HG03378 (cell line): Measurements from ENCODE around the gene IRAG1.

Experiments
- ATAC-seq: cut with Tn5 transposase; IDR thresholded peaks from one replicate; pipeline ENCODE4 v1.9.1; 2021; ENCODE audit warnings: mild to moderate bottlenecking, moderate library complexity; ENCODE audit not compliant: unreplicated experiment

Gene IRAG1, protein sequence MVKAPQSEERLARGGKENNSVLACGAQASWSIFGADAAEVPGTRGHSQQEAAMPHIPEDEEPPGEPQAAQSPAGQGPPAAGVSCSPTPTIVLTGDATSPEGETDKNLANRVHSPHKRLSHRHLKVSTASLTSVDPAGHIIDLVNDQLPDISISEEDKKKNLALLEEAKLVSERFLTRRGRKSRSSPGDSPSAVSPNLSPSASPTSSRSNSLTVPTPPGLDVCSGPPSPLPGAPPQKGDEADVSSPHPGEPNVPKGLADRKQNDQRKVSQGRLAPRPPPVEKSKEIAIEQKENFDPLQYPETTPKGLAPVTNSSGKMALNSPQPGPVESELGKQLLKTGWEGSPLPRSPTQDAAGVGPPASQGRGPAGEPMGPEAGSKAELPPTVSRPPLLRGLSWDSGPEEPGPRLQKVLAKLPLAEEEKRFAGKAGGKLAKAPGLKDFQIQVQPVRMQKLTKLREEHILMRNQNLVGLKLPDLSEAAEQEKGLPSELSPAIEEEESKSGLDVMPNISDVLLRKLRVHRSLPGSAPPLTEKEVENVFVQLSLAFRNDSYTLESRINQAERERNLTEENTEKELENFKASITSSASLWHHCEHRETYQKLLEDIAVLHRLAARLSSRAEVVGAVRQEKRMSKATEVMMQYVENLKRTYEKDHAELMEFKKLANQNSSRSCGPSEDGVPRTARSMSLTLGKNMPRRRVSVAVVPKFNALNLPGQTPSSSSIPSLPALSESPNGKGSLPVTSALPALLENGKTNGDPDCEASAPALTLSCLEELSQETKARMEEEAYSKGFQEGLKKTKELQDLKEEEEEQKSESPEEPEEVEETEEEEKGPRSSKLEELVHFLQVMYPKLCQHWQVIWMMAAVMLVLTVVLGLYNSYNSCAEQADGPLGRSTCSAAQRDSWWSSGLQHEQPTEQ

DNA sequence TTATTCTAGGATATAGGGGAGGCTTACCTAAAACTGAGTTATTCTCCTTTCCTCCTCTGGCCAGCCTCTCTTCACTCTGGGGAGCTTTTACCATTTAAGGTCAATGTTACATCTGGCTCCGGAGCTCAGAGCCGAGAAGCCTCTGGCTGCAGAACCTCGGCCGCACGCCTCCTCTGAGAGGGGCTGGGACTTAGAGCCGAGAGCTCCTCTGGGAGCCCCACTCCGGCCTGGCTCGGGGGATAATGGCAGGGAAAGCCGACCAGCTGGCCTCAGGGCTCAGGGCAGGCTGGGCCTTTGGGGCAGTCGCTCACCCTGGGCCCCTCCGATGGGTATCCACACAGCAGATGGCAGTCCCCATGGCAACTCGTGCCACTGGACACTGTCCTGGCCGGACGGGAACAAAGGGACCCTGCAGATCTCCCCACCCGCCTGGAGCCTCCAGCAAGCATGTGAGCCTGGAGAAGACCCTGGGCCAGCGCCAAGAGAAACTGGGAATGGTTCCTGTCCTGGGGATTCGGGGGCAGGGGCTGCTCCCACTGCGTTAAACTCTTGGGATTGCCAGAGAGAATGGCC is at the start of gene IRAG1:
IRAG1 (minus strand) TSS at position 247 of the 573 bp plus-strand sequence; CDS start at position 94, 153 bp downstream.
- ATAC-seq, result no peak

DNA sequence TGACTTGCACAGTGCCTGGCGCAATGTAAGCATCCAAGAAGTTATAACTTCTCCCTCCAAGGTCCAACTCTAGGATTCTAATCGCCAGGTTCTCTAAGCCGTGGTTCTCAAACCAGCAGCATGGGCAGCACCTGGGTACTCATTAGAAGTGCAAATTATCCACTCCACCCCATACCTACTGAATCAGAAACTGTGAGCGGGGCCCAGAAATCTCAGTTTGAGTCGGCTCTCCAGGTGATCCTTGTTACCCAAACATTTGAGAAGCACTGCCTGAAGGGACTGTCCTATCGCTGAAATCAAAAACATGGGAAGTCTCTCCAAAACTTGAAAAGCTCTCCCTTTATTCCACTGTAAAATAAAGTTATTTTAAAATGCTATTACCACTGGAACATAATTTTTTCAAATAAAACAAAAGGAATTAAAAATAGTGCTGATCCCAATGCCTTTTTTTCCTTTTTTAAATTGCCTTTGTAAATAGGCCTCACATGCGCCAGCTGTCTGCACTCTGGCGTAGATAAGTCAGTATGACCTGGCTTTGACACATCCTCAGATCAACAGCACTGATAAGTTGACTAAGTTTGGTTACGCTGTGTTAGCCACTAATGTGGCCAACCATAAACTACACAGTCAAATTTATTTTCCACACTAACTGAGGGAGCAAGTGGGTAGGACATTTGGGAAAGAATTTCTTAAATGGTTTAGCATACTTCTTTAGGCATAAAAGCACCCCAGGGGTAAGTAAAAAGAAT is 49.1 kb upstream of the IRAG1 start:
- ATAC-seq, result no peak

DNA sequence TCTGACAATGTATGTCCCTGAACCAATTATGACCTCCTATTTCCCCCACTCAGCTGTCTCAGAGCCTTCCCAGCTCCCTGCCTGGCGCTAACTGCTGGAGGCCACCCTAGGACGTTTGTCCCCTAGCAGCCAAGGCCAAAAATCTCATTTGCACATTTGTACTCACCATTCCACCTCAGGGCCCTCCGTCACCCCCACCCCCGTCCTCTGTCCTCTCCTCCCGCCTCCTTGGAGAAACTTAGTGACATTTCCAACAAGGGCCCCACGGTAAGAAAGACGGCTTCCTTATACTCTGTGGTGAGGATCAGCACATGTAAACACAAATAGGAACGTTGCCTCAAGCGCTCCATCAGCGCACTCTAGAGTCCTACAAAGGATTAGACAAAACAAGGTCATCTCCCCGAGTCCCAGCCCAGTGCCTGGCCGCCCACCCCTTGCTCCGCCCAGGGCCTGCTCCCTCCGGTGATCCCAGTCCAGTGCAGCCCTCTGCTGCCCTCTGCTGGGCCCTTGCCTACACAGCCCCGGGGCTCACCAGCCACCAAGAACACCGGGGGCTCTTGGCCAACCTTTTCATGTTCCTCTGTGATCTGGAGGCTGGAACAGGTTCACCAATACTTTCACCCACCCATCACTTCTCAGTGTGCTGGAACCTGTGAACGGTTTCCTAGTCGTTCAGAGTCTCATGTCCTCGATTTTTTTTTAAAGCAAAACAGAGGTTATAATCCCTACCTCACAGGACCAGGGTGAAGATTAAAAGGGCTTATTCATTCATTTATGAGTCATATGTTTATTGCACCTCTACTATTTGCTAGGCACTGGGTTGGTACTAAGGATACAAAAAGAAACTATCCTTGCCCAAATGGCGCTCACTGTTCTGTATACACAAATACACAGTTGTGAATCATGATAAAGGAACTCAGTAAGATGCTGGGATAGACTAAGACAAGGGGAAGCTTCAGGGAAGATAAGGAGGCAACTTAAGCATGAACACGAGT is 42.2 kb upstream of the IRAG1 start:
- peak; percentile 85 for ATAC-seq

DNA sequence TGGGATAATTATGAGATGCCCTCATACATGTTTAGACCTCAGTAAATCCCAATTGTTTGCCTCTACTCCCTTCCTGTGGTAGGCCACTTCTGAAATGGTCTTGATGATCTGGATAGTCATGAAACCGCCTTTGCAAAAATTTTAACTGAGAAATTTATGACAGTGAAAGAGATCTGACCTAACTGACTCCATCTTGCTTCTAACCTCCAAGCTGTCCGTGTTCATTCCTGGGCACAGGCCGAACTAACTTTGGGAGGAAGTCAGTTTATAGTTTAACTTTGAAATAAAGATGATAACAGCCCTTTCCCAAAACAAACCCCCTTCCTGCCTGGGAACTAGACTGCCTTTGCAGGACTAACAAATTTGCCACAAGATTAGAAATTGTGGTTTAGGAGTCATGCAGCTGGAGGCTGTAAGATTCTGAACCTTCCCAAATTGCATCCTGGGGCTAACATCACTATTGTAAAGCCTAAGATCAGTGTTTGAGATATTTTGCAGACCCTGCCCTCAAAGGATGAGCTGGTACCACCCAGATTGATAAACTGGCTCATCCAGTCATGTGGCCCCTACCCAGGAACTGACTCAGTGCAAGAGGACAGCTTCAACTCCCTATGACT is 37.6 kb upstream of the IRAG1 start:
- no peak for ATAC-seq

DNA sequence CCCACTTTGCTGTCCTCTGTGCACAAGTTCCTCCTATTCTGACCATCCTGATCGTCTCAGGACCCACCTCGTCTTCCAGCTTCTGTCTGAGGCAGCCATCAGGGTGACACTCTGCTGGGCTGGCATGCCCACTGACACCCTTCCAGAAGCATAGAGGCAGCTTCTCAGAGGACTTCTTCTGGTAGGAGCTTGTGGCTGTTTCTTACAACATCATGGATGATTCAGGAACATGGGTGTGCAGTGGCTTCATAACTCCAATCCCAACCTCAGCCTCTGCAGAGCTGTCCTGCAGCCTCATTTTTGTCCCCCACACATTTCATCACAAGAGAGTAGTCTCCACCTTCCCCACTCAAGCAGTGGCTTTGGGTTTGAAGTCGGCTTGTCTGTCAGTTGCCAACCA is 36.6 kb upstream of the IRAG1 start:
- ATAC-seq, result no peak

DNA sequence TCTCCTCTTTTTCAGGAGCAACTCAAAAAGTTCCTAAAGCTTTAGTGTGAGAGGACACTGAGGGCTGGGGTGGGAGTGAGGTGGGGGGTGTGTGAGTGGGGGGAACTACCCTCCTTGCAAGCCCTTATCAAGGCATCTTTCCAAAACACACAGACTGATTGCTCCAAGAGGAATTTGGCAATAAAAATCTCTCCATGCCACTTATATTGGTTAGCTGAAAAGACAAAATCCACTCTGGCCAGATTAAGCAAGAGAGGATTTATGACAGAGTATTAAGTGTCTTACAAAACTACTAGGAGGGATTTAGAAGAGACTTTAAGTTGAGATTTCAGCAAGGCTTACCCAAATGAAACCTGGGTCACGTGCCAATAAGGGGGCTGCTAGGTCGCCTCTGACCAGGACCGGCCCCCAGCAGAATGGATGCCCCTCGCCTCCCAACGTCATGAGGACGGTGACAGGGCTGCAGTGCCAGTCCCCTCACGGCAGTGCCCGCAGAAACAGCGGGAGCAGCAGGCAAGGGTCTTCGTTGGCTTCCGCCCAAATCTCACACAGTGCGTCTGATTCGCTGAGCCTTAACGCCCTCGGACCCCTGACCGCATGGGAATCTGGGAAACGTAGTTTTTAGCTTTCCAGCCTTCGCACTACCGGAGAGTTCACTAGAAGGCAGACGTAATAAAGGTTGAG is 35.4 kb upstream of the IRAG1 start:
- ATAC-seq, result no peak

DNA sequence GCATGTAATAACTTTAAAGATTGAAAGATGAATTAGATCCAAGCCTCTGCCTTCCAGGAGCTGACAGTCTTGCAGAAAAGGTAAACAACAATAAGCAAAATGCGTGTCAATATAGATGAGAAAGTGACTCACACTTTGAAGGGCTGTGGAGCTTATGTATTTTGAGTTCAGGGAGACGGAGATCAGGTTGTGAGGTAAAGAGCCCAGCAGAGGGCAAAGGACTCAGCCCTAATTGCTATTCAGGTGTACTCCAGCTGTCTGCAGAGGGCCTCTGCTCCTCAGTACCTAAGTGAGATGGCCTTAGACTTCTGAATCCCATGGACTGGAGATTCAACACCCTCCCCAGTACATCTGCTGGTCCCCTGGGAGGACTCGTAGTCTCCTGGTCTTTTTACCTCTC is 34.6 kb upstream of the IRAG1 start:
- no peak for ATAC-seq

DNA sequence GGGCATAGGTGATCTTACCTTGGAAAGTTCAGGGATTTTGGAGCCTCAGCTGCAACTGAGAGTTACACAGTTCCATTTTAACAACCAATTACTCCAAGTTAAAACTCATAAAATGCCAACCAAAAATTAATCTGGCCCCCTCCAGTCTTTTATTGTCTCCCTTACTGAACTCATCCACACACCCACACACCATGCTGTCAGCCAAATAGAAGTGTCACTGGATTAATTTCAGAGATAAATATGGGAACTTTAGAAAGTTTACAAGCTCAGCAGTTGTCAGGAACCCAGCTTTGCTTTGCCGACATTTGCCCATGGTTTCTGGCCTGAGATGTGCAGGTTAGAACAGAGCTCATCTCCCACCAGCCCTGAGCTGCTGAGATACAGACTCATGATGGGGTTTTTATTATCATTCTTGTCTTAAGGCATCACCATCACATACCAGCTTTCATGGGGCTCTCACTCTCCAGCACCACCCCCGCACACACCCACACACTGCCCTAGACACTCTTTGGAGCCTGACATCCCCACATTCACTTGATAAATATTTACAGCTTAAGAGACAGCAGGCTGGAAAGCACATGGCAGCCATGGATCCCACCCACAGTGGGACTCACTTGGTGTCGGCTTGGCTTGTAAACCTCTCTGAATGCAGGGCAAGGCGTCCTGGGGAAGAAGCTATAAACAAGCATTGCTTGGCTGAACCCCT is 33.7 kb upstream of the IRAG1 start:
- no peak for ATAC-seq

DNA sequence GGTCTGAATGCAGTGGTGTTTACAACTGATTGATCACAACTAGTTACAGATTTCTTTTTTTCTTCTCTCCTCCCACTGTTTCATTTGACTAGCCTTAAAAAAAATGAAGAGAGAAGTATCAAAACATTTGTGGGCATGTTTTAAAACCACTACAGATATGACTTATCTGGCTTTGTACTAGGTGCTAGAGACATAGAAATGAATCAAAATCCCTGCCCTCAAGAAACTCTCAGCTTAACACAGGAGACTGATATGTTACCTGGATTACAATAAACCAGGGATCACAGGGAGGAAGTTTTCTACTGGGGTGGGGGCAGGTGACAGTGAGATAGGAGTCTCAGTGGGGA is 32.3 kb upstream of the IRAG1 start:
- no peak for ATAC-seq

DNA sequence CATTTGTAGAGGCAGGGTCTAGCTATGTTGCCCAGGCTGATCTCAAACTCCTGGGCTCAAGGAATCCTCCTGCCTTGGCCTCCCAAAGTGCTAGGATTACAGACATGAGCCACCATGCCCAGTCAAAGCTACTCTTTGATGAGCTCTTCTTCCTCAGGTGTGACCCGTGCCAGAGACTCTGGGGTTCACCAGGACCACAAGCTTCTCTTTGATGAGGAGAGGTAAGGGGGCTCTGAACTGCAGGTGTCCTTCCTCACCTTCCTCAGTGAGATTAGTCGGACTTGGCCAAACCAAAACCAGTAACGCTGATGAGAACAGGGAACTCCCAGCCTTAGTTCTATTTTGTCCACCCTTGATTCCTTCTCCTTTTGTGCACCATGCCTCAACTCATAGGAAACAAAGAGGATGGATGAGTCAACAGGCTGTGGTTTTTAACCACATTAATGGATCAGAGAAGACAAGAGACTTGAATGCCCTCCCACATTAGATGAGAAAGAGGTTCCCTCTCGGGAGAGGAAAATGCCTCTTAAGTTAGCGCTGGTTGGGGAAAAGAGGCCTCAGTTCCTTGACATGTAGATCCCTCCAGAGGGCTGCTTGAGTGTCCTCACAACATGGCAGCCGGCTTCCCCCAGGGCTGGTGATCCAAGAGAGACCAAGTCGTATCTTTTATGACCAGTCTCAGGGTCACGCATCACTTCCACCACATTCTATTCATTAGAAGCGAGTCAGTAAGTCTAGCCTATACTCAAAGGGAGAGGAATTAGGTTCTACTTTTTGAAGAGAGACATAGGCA is 31.8 kb upstream of the IRAG1 start:
- ATAC-seq, result no peak

DNA sequence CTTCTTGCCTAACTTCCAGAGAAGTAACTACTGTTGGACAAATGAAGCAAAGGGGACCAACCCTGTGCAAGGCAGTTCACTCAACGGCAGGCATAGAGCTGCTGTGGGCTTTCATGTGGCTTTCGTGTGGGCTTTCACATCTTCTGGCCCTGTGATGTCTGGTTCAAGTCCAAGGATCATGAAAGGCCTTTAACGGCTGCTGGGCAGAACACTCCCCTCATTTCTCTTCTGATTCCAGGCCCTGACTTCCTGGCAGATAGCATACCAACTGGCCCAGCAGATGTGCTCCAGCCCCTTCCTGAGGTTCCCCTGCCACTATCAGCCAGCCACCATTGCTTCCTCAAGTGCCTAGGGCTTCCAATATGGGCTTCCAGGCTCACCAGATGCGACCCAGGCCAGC is 28.8 kb upstream of the IRAG1 start:
- no peak for ATAC-seq

DNA sequence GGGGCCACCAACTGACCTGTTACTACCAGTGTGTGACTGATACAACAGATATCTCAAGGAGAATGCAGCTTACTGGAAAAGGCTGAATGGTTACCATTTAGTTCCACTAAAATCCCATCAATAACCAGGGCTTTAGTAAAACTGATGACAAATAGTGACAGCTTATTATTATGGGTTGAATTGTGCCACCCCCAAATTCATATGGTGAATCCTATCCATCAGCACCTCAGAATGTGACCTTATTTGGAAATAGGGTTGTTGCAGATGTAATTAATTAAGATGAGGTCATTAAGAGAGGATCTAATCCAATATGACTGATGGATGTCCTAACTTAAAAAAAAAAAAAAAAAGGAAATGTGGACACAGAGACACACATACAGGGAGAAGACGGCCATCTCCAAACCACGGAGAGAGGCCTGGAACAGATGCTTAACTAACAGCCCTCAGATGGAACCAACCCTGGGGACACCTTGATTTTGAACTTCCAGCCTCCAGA is 27.4 kb upstream of the IRAG1 start:
- ATAC-seq, result no peak

DNA sequence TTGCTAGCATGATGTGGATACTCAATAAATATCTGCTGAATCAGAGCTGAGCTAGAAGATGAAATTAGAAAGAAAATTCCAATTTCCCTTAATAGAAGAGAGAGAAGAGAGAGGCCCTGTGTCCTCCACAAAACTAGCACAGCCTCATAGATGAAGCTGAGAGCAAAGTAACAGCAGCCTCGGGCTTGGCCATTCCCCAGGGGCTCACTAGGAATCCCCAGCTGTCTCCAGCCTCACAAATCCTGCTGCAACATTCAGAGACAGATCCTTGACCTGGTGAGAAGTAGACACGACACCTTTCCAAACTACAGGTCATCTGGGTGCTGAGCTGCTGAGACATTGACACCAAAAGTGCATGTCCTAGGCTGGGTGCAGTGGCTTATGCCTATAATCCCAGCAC is 26.1 kb upstream of the IRAG1 start:
- ATAC-seq, result no peak

DNA sequence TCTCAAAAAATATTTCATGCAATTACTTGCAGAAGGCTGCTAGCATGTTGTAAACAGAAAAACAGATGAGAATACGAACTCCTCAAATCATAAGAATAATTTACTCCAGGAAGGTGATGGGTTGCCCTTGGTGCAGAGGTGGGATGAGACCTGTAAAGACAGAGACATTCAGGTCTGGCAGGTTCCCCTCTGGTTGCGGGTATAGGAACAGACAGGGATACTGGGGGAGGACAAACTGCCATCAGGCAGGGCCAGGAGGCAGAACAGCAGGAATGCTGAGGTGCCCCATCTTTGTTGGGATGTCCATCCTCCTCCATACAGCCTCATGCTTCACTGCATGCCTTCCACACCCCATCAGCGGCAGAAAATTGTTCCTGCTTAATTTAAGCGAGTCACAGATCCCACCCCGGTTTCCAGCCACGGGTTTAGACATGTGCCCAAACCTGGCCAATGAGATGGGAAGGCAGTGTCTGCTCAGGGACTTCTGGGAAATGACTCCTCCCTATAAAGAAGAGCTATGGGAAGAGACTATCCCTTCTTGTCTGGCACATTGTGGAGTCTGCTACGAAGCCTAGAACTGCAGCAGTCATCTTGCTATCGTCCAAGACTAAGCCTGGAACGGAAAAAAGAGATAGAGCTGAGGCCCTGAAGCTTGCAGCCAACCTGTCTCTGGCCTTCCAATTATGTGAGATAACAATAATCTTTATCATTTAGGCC is 23.1 kb upstream of the IRAG1 start:
- no peak for ATAC-seq

DNA sequence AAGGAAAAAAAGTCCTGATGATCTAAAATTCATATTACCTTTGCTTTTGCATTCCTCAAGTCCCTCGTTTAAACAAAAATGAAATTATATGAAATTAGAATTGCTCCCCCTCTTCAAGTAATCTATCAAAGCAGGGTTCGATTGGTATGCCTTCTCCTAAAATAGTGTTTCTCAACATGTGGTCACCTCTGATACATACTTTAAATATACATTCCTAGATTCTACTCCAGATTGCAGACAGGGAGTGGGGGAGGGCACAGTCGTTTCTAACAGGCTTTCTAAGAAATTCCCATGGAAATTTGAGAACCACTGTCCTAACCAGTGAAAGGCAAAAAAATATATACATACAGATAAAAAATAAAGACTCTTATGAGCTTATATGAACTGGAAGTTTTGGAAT is 22.6 kb upstream of the IRAG1 start:
- no peak for ATAC-seq

DNA sequence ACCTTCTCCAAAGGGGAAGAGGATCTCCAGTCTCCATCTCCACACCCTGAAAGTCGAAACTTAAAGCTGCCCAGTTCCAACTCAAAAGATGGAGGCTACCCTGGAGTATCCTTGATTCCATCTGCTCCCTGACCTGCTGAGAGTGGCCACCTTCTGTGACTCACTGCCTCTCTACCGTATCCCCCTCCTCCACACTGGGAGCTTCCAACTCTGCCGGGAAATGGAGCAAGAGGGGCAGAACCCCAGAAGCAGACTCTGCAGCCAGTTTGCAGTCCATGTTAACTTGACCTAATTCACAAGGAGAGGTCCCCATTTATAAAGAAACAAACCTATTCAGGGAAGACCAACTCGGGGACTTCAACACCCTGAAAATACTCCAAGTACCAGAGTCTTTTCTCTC is 22.0 kb upstream of the IRAG1 start:
- no peak for ATAC-seq
